ENCODE measurements around the gene CKS1B.

Gene CKS1B

GRCh38 chr1:154974102-154974807 is at the start of gene CKS1B:
CKS1B (plus strand) TSS chr1:154974681; CDS start chr1:154974746, 65 bp downstream.
- peak; percentile 98 for DNase-seq

GRCh38 chr1:154925335-154926170 is 48.9 kb upstream of the CKS1B start:
- no peak for DNase-seq

DNA sequence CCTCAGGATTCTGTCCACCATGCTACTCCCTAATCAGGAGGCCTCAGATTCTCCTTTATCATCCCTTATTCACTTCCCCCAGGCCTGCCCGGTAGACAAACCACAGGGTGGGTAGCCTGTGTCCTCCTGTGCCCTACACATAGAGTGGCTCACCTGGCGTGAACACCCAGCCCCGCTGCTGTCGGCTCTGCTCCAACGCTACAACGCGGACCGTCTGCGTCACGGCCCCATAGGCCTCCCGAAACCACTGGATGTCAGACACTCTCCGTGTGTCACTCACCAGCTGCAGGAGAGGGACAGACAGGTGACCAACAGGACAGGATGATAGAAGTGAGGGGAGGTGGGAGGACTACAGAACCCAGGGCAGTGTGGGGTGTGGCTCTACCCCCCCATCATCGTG is 48.3 kb upstream of the CKS1B start:
- no peak for DNase-seq

DNA sequence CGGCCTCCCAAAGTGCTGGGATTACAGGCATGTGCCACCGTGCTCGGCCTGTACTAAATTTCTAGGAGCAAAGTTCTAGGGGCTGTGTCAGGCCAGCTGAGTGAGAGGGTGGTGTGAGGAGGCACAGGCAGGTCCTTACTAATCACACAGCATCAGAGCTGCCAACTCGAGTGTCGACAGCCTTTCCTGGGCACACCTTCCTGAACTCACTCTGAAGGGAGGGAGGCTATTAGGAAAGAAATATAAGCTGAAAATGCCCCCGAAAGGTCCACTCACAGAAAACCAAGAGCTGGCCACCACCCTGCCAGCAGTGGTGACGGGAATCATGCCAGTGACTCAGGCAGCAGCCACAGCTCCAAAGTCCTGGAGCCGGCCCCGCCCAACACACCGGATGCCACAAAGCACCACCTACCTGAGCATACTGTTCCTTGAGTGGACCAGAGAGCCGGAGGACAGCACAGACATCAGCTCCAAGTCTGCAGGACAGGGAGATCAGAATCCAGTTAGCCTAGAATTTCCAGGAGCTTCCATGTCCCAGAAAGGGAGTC is 42.5 kb upstream of the CKS1B start:
- DNase-seq, result no peak

- no peak for DNase-seq
Observed at GRCh38 chr1:154934358-154934948, 40.0 kb upstream of the CKS1B start.

- no peak for DNase-seq
Observed at GRCh38 chr1:154935749-154936554, 38.5 kb upstream of the CKS1B start.

DNA sequence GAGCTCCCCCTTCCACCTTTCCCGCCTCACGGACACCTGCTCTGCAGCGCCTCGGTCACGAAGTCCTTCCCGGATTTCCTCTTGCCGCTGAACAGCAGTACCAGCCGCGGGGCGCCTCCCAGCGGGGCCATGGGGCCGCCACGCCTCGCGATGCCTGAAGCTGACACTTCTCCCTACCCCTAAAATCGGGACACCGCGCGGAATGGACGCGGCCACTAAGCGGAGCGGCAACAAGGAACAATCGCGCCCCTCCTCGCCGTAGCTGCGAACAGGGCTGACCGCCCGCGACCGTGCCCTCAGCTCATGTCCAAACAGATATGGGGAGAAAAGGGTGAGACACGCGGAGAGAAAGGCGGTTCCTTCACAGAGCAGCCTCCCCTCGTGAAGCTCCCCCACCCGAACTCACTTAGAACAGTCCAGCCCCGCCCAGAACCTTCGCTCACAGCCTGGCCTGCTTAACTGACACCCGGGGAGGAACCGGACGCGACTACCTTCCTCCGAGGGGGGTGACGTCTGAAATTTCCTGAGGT is 37.9 kb upstream of the CKS1B start, which contains the start of gene PMVK:
PMVK (minus strand) TSS at position 165 of the 530 bp plus-strand sequence; CDS start at position 131, 34 bp downstream.
- peak; percentile 96 for DNase-seq

DNA sequence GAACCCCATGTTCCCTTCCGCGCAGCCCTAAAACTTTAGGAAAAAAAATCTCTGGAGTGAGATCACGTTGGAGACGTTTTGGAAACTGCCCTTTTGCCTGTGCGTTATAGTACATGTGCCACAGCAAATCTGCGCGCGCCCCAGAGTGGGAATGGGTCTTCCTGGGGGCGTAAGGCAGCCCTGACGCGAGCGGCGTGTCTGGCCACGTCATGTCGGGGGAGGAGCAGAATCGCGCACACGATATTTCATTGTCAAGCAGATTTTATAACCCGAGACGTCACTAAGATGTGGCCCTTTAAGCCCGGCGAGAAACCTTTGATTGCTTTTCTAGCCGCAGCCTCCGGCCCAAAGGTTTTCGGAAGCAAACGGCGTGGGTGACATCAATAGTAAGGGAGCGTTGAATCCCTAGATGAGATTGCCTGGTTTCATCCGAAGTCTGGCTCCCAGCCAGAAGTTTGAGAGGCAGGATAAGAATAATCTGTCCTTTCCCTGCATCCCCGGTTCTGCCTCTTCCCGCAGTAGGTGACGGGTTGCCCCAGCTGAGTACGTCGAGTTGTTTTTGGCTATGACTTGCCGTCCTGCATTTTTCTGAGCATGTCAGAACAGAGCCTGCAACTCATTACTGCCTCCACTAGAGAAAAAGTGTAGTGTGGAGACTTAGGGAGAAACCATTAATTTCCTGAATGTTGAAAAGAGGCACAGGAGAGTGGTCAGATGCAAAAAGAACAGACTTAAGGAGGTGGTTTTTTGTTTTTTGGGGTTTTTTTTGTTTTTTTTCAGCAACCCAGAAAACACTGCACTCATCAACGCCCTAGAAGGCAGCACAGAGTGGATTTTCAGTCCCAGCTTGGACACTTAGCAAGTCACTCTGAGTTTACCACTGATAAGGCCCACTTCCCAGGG is 37.1 kb upstream of the CKS1B start:
- peak; percentile 96 for DNase-seq

DNA sequence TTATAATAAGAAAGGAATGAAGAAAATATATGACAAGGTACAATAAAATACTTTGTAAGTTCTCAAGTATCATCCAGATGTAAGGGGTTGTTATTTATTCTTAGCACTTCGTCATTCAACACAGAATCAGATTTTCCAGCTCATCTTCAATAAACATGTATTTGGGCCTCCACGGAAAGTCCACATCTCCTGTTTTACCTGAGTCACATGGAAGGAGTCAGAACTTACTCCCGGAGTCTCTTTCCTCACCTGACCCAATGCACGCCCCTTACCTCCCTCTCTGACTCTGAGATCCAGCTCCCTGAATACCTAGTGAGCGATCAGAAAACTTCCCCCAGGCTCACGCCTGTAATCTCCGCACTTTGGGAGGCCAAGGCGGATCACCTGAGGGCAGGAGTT is 36.5 kb upstream of the CKS1B start:
- DNase-seq, result no peak

DNA sequence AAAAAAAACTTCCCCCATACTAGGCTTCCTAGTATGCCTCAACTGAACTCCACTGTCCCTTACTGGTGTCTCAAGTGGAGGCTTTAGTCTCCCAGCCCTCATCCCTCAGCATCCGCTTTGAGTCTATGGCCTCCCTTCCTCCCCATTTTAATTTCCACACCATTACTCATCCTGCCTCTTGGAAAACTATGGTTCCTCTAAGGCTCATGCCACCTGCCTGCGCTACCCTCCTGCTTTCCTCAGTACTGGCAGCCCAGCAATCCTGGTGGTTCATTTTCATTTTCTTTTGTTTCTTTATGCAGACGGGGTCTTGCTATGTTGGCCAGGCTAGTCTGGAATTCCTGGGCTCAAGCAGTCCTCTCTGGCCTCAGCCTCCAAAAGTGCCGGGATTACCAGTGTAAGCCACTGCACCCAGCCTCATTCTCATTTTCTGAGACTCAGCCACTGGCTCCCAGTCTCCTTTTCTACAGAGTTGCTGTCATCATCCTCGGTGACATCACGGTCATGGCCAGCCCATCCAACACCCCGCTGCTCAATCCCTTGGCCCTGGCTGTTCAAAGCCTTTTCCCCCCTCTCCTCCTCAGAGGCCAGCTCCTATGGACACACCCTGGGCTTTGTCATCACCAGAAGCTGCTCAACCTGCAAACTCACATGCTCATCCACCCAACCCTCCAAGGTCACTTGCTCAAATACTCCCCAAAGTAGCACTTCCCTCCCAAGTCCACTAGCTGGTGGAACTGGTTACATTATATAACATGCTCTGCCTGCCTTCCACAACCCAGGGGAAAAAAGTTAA is 35.7 kb upstream of the CKS1B start:
- DNase-seq, result no peak

GRCh38 chr1:154940213-154940560 is 34.3 kb upstream of the CKS1B start:
- no peak for DNase-seq

GRCh38 chr1:154940651-154941194 is 33.8 kb upstream of the CKS1B start:
- DNase-seq, result no peak

DNA sequence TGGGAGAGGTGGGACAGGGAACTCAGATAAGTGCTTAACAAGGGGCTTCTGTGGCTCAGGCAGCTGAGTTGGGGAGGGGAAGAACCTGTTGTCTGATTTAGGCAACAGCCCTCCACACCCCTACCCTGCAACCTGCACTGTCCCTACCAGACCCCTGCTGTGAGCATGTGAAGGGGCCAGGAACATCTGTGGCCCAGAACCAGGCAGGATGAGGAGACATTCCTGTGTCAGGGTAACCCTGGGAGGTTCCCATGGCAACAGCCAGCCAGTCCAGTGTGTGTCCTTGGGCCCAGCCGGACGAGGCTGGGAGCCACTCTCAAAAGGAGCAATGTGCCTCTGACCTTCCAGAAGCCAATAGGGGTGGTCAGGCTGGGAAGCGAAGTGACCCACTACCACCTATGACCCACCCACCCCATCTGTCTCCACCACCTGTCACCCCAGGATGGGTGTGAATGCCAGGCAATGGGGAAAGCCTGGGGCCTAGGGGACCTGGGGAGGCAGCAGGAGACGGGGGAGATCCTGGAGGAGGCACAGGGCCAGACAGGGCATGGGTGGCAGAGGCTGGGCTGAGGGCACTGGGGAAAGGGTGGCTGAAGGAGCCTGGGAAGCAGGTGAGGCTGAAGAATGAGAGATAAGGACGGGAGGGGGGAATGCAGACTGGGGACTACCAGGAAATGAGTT is 33.0 kb upstream of the CKS1B start:
- DNase-seq, result no peak

DNA sequence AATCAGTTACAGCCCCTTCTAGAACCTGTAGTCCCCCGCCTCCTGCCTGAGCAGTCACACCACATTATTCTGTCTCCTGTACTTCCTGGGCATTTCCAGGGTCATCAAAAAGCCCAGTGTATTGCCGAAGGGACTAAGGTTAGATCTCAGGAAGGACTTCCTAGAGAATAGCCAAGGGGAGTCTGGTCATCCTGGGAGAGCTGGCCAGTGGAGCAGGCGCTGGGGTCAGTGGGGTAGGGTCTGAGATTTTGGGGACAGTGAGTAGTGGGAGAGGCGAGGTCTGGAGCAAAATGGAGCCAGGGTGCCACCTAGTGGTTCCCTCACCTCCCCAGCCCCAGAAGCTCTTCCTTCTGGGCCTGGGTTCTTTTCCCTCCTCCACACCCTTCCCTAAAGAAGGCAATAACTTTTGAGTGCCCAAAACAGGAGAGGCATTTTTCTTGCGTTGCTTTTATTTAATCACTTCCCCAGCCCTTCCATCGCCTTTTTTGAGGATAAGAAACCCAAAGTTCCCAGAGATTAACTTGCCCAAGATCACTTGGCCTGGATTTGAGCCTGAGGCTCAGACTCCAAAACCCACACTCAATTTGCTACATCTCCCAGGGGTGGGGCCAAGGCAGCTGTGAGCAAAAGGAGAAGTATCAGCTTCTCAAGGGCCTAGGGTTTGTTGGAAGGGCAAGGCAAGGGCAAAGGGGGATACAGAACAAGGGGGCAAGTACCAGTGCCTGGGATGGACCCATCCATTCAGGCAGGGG is 30.7 kb upstream of the CKS1B start:
- DNase-seq, result peak; percentile 24

- DNase-seq, result no peak
Observed at GRCh38 chr1:154944401-154945159, 29.9 kb upstream of the CKS1B start.

DNA sequence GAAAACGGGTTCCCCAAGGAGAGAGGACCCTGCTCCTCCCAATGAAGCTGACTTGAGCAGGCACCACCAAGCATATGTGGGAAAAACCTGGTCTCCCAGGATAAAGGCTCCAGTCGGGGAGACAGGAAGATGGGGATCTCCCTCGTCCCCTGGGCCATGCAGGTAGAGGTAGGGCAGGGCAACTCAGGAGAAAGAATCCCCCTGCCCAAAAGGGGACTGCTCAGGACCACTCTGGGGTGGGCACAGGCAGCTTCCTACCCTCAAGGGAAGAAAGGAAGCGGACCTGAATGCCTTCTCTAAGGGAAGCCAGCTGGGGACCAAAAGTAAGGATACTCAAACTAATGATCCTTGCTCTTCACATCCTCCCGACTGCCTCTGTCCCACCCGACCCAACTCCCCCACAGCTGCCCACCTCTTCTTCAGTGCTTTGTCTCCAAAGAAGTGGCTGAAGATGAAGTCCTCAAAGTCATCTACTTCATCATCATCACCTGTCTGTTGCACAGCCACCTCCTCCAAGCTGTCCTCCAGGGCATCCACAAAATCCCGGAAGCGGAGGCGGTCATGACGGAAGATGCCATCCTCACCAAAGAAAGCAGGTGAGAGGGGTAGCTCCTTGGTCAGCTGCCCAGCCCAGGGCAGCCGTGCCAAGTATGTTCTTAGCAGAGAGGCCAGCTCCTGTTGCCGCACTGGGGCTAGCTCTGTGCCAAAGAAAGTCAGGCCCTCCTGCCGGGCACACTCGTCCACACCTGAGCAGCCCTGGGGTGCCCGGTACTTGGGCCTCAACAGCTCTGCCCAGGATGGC is 29.1 kb upstream of the CKS1B start:
- DNase-seq, result no peak

Measured in DMS79 treated with DMSO at 0.1 percent for 48 hours (cell line).